PC-3 (cell line): ENCODE measurements around the gene NLRX1. TPM values are rescaled to one million over a fixed set of nuclear protein-coding genes. Genes with fewer than 3 reads are reported as not detected.

ENCODE experiments used
- ATAC-seq: fragments of 200-7000 bp; cut with Tn5 transposase; 2 replicates; pipeline ENCODE4 v1.9.1; 2020; ENCODE audit warnings: mild to moderate bottlenecking, moderate library complexity
- BruUV-seq: library from RNA; stranded (reverse); fragments of 400-500 nt; replicated peaks from 2 replicates; lab custom pipeline; 2021; lab: Mats Ljungman, UMichigan
- CTCF ChIA-PET: fragments of 300-600 bp; sonication (Branson Sonifier 250); formaldehyde crosslinking; loops from one replicate; lab custom pipeline; 2022; ENCODE audit warnings: antibody characterized with exemption; lab: Charles Lee
- POLR2A ChIA-PET: fragments of 300-600 bp; sonication (Branson Sonifier 250); formaldehyde crosslinking; loops from one replicate; lab custom pipeline; 2022; ENCODE audit warnings: antibody characterized with exemption; ENCODE audit not compliant: unreplicated experiment; lab: Charles Lee
- DNase-seq: peaks from one replicate; pipeline ENCODE4 v3.0.0-alpha.2; 2015
- H2AFZ ChIP-seq: fragments of 300-600 bp; sonication (generic); 2 replicates; pipeline ENCODE4 v1.6.0; 2016; ENCODE audit warnings: antibody characterized with exemption, low read length
- H3F3A ChIP-seq: fragments of 300-600 bp; sonication (generic); one replicate; pipeline ENCODE4 v1.6.0; 2017; ENCODE audit warnings: antibody characterized with exemption, low read length, control low read depth, mild to moderate bottlenecking; ENCODE audit not compliant: unreplicated experiment
- H3K27ac ChIP-seq: fragments of 300-600 bp; sonication (generic); 2 replicates; pipeline ENCODE4 v1.5.1; 2016; ENCODE audit warnings: mild to moderate bottlenecking, low read length
- H3K27me3 ChIP-seq: fragments of 300-600 bp; sonication (generic); 2 replicates; pipeline ENCODE4 v1.6.1; 2016; ENCODE audit warnings: low read length, mixed read lengths
- H3K36me3 ChIP-seq: fragments of 300-600 bp; sonication (generic); 2 replicates; pipeline ENCODE4 v1.6.1; 2016; ENCODE audit warnings: low read depth, mixed run types, low read length, mixed read lengths
- H3K4me1 ChIP-seq: fragments of 300-600 bp; sonication (generic); 2 replicates; pipeline ENCODE4 v1.5.1; 2016; ENCODE audit warnings: low read length; ENCODE audit not compliant: insufficient read depth
- H3K4me2 ChIP-seq: fragments of 300-600 bp; sonication (generic); 2 replicates; pipeline ENCODE4 v1.6.0; 2016; ENCODE audit warnings: low read length
- H3K4me3 ChIP-seq: fragments of 300-600 bp; sonication (generic); 2 replicates; pipeline ENCODE4 v1.5.1; 2016; ENCODE audit warnings: mild to moderate bottlenecking, low read length, mixed read lengths
- H3K79me2 ChIP-seq: fragments of 300-600 bp; sonication (generic); 2 replicates; pipeline ENCODE4 v1.6.1; 2017; ENCODE audit warnings: low read length, mixed read lengths
- H3K9ac ChIP-seq: fragments of 300-600 bp; sonication (generic); 2 replicates; pipeline ENCODE4 v1.6.0; 2016; ENCODE audit warnings: mild to moderate bottlenecking, low read length
- H3K9me2 ChIP-seq: fragments of 300-600 bp; sonication (generic); replicated peaks from 2 replicates; pipeline ENCODE4 v1.6.1; 2016; ENCODE audit warnings: mixed run types, low read length, mixed read lengths
- H3K9me3 ChIP-seq: fragments of 300-600 bp; sonication (generic); 2 replicates; pipeline ENCODE4 v1.6.1; 2016; ENCODE audit warnings: low read length, mixed read lengths
- H4K20me1 ChIP-seq: fragments of 300-600 bp; sonication (generic); 2 replicates; pipeline ENCODE4 v1.6.1; 2016; ENCODE audit warnings: low read length, mixed read lengths
- EZH2 ChIP-seq: fragments of 300-600 bp; sonication (generic); IDR thresholded peaks from one replicate; pipeline ENCODE4 v1.6.1; 2017; ENCODE audit warnings: antibody characterized with exemption, mild to moderate bottlenecking, low read length; ENCODE audit not compliant: unreplicated experiment
- EZH2phosphoT487 ChIP-seq: fragments of 300-600 bp; sonication (generic); IDR thresholded peaks from 2 replicates; pipeline ENCODE4 v1.6.1; 2018; ENCODE audit warnings: mild to moderate bottlenecking, antibody characterized with exemption, low read length, borderline replicate concordance
- intact Hi-C: fragments of 100-400 bp; cut with micrococcal nuclease; formaldehyde crosslinking; loops from 2 replicates; pipeline ENCODE4 v1.9.0; 2023
- total RNA-seq: library from RNA; depleted of rRNA; stranded (reverse); fragments of >200 nt; gene quantifications from 2 replicates; pipeline ENCODE4 v1.2.3, GENCODE V29; 2014
- TF ChIP-seq, protein P1 (sequence below): fragments of 300-600 bp; sonication (generic); conservative IDR thresholded peaks from 2 replicates; pipeline ENCODE4 v1.5.1; 2017; ENCODE audit warnings: antibody characterized with exemption, low read depth, mild to moderate bottlenecking, low read length

NLRX1 gene
- total RNA-seq, 1 experiment from 2014 or later: 17.2 TPM

DNA sequence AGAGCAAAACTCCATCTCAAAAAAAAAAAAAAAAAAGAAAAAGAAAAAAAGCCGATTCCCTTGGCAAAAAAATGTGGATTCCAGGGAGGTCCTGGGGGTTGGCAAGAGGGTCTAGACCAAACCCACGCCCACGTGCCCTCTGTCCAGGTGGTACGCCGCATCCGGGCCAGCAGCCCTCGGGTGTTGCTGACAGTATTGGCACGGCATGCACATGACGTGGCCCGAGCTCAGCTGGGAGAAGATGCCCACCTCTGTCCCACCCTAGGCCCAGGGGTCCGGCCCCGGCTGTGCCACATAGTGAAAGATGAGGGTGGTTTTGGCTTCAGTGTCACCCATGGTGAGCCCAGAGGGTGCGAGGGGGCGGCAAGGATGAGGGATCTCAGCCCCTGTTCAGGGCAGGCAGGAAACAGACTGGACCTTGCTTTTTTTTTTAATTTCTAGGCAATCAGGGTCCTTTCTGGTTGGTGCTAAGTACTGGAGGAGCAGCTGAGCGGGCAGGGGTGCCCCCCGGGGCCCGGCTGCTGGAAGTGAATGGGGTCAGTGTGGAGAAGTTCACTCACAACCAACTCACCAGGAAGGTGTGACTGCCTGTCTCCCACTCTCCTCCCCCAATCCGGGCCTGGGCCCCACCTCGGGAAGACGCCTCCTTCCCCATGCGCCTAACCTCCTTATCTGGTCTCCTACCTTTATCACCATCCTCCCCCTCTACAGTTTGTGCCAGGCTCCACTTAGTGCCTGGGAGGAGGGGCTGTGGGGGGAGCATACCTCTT lies 18.8 kb downstream of the NLRX1 start:
- H3K4me3 ChIP-seq: no peak overlapping the region
- no TSS peak for BruUV-seq
- H4K20me1 ChIP-seq: no peaks in the 10 kb centered on the region
- ATAC-seq (no peak), DNase-seq (no peak)
- no peak overlapping the region for H2AFZ ChIP-seq
- H3K27ac ChIP-seq: no peak overlapping the region
- ChIA-PET CTCF (no interaction called here), POLR2A (no interaction called here)
- no peaks in the 10 kb centered on the region for H3K79me2 ChIP-seq
- TF ChIP-seq EZH2phosphoT487: no peak
- TF ChIP-seq, protein P1, sequence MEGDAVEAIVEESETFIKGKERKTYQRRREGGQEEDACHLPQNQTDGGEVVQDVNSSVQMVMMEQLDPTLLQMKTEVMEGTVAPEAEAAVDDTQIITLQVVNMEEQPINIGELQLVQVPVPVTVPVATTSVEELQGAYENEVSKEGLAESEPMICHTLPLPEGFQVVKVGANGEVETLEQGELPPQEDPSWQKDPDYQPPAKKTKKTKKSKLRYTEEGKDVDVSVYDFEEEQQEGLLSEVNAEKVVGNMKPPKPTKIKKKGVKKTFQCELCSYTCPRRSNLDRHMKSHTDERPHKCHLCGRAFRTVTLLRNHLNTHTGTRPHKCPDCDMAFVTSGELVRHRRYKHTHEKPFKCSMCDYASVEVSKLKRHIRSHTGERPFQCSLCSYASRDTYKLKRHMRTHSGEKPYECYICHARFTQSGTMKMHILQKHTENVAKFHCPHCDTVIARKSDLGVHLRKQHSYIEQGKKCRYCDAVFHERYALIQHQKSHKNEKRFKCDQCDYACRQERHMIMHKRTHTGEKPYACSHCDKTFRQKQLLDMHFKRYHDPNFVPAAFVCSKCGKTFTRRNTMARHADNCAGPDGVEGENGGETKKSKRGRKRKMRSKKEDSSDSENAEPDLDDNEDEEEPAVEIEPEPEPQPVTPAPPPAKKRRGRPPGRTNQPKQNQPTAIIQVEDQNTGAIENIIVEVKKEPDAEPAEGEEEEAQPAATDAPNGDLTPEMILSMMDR: no peak
- TF ChIP-seq EZH2: no peak
- no peak overlapping the region for H3K4me2 ChIP-seq
- H3F3A ChIP-seq: no peaks in the 10 kb centered on the region
- H3K36me3 ChIP-seq: no peaks in the 10 kb centered on the region
- H3K27me3 ChIP-seq: no peaks in the 10 kb centered on the region
- H3K4me1 ChIP-seq: peaks cover 19% of the 10 kb centered on the region
- H3K9me3 ChIP-seq: no peaks in the 10 kb centered on the region
- intact Hi-C loops: no loop called here
- no peak overlapping the region for H3K9ac ChIP-seq
- no peaks in the 10 kb centered on the region for H3K9me2 ChIP-seq

DNA sequence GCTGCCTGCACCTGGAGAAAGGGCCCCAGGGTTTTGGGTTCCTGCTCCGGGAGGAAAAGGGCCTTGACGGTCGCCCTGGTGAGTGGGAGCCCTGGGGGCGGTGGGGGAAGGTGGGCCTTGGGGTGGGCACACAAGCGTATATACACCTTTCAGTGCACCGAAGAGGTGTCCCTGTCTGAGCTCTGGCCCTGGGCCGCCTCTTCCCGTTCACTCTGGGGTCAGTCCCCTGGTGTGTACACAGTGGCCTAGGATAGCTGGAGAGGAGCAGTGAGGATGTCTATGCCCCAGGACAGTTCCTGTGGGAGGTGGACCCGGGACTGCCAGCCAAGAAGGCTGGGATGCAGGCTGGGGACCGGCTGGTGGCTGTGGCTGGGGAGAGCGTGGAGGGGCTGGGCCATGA lies 19.5 kb downstream of the NLRX1 start:
- BruUV-seq: no TSS peak
- H3K4me2 ChIP-seq: no peak overlapping the region
- intact Hi-C loops: no loop called here
- H3K9me3 ChIP-seq: no peaks in the 10 kb centered on the region
- H3K4me3 ChIP-seq: no peak overlapping the region
- ChIA-PET POLR2A (no interaction called here), CTCF (no interaction called here)
- H2AFZ ChIP-seq: no peak overlapping the region
- no peaks in the 10 kb centered on the region for H4K20me1 ChIP-seq
- TF ChIP-seq, protein P1: no peak
- no peak for TF ChIP-seq EZH2
- TF ChIP-seq EZH2phosphoT487: no peak
- no peaks in the 10 kb centered on the region for H3K27me3 ChIP-seq
- H3K27ac ChIP-seq: no peak overlapping the region
- no peak for ATAC-seq
- no peaks in the 10 kb centered on the region for H3K36me3 ChIP-seq
- peaks cover 22% of the 10 kb centered on the region for H3K4me1 ChIP-seq
- DNase-seq: no peak
- no peak overlapping the region for H3K9ac ChIP-seq
- no peaks in the 10 kb centered on the region for H3K79me2 ChIP-seq
- no peaks in the 10 kb centered on the region for H3F3A ChIP-seq
- H3K9me2 ChIP-seq: no peaks in the 10 kb centered on the region

DNA sequence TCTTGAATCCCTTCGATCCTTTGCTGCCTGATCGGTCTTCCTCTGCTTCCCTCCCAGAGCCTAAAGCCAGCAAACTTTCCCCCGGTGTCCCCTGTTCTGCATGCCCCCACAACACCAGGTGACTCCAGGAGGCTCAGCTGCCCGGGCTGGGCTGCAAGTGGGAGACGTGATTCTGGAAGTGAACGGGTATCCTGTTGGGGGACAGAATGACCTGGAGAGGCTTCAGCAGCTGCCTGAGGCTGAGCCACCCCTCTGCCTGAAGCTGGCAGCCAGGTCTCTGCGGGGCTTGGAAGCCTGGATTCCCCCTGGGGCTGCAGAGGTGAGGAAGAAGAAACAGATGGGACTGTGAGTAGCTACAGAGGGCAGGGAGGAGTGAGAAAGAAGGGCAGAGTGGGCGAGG lies 20.4 kb downstream of the NLRX1 start:
- peaks cover 23% of the 10 kb centered on the region for H3K4me1 ChIP-seq
- H3K27ac ChIP-seq: no peak overlapping the region
- POLR2A ChIA-PET: no interaction called here
- no peak overlapping the region for H3K9ac ChIP-seq
- no peaks in the 10 kb centered on the region for H3K27me3 ChIP-seq
- TF ChIP-seq EZH2 (no peak), EZH2phosphoT487 (no peak)
- TF ChIP-seq, protein P1: no peak
- H3K36me3 ChIP-seq: no peaks in the 10 kb centered on the region
- intact Hi-C loops: no loop called here
- DNase-seq (no peak), ATAC-seq (no peak)
- H3K4me3 ChIP-seq: no peak overlapping the region
- no peaks in the 10 kb centered on the region for H3K9me2 ChIP-seq
- no TSS peak for BruUV-seq
- H3K4me2 ChIP-seq: no peak overlapping the region
- H3K9me3 ChIP-seq: no peaks in the 10 kb centered on the region
- no peak overlapping the region for H2AFZ ChIP-seq
- H3K79me2 ChIP-seq: no peaks in the 10 kb centered on the region
- H3F3A ChIP-seq: no peaks in the 10 kb centered on the region
- H4K20me1 ChIP-seq: no peaks in the 10 kb centered on the region
- CTCF ChIA-PET: no interaction called here
